IPS-18a (cell line): ENCODE data around the gene SDHA.

Experiments used
- H3K27ac ChIP-seq: one replicate; pipeline ENCODE4 v1.5.1; 2013; ENCODE audit warnings: low read length
- H3K27me3 ChIP-seq: one replicate; pipeline ENCODE4 v1.6.1; 2013; ENCODE audit warnings: mild to moderate bottlenecking, low read length; ENCODE audit not compliant: control insufficient read depth, insufficient read depth
- H3K36me3 ChIP-seq: one replicate; pipeline ENCODE4 v1.6.1; 2013; ENCODE audit warnings: low read depth, low read length; ENCODE audit not compliant: control insufficient read depth
- H3K4me1 ChIP-seq: one replicate; pipeline ENCODE4 v1.6.1; 2013; ENCODE audit warnings: low read depth, low read length; ENCODE audit not compliant: control insufficient read depth
- H3K4me3 ChIP-seq: one replicate; pipeline ENCODE4 v1.5.1; 2013; ENCODE audit warnings: low read length
- H3K9ac ChIP-seq: one replicate; pipeline ENCODE4 v1.6.1; 2013; ENCODE audit warnings: mild to moderate bottlenecking, low read length, moderate library complexity
- H3K9me3 ChIP-seq: one replicate; pipeline ENCODE4 v1.6.1; 2013; ENCODE audit warnings: low read depth, low read length; ENCODE audit not compliant: control insufficient read depth

Gene SDHA

DNA sequence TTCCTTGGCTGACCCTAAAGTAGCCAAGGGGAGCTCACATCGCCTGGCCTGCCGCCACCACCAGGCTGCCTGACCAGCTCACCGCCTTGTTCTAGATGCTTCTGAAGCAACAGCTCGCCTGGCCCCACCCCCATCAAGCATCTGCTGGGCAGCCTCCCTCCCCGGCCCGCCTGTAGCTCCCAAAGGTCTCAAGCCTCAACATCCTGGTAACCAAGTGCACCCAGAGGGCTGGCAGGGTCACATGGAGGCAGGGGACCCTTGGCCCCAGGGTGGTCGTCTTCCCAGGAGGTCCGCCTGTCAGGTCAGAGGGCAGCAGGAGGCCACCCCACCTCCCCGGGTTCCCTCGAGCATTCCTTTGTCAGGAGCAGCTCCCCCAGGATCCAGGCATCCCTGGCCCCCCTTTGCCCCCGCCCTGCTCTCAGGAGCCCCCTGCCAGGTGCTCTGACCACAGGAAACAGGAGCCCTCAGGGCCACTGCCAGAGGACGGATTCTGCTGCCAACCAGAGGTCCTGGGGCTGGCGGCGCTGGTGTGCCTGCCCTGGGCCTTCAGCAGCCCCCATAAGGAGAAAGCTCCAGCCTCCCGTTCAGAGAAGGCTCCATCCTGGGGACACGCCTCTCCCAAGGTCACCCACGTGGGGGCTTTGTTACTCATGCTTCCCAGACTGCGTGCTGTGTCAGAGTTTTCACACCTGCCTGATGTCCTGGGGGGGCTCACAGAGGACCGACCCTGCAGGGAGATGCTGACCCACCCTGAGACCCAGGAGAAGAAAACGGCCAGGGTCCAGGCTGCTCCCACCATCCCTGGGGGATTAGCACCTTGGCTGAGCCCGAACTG lies 30.3 kb upstream of the SDHA start:
- Histone ChIP-seq H3K27me3 (no peaks in the 10 kb centered on the region), H3K4me1 (no peaks in the 10 kb centered on the region), H3K36me3 (no peaks in the 10 kb centered on the region), H3K9me3 (no peaks in the 10 kb centered on the region), H3K27ac (no peak overlapping the region), H3K4me3 (no peak overlapping the region), H3K9ac (no peak overlapping the region)

- Histone ChIP-seq H3K36me3 (no peaks in the 10 kb centered on the region), H3K4me3 (no peak overlapping the region), H3K4me1 (no peaks in the 10 kb centered on the region), H3K9ac (no peak overlapping the region), H3K27me3 (no peaks in the 10 kb centered on the region), H3K27ac (no peak overlapping the region), H3K9me3 (no peaks in the 10 kb centered on the region)
Measured at GRCh38 chr5:188488-189481, 29.3 kb upstream of the SDHA start.

DNA sequence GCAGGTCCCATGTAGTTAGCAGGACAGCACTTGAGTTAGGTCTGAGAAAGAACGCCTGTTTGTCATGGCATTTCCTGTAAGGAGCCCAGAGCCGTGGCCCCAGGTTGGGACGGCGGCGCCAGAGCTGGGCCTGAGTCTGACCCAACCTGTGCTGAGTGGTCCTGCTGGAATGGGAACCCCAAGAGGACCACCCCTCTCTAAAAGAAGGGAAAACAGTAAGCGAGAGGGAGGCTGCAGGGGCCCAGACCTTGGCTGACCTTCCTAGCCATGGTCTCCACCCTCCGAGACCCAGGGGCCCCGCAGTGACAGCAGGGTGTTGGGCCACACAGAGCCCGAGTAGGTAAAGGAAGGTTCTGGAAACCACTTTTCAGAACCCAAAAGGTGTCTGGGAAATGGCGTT lies 28.6 kb upstream of the SDHA start:
- Histone ChIP-seq H3K36me3 (no peaks in the 10 kb centered on the region), H3K27me3 (no peaks in the 10 kb centered on the region), H3K27ac (no peak overlapping the region), H3K4me1 (no peaks in the 10 kb centered on the region), H3K9me3 (no peaks in the 10 kb centered on the region), H3K4me3 (no peak overlapping the region), H3K9ac (no peak overlapping the region)

DNA sequence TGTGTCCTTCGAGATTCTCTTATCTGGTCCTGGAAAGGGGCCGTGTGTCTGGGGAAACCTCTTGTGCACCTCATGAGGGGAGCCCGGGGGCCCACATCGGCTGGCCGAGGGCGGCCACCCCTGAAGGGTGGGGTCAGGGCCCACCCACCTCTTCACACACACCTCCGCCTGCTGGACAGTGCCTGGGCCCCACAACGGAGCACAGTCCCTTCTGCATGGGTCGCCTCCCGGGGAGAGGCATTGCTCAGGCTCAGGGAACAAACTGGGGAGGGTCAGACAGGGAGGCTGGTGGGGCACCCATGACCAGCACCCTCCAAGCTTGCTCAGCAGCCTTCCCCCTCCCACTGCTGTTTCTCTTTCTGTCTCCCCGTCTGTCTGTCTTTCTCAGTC lies 28.1 kb upstream of the SDHA start:
- Histone ChIP-seq H3K9me3 (no peaks in the 10 kb centered on the region), H3K36me3 (no peaks in the 10 kb centered on the region), H3K27ac (no peak overlapping the region), H3K27me3 (no peaks in the 10 kb centered on the region), H3K9ac (no peak overlapping the region), H3K4me3 (no peak overlapping the region), H3K4me1 (no peaks in the 10 kb centered on the region)

GRCh38 chr5:190366-191035 lies 27.6 kb upstream of the SDHA start:
- Histone ChIP-seq H3K4me1 (no peaks in the 10 kb centered on the region), H3K36me3 (no peaks in the 10 kb centered on the region), H3K9ac (no peak overlapping the region), H3K27ac (no peak overlapping the region), H3K9me3 (no peaks in the 10 kb centered on the region), H3K4me3 (no peak overlapping the region), H3K27me3 (no peaks in the 10 kb centered on the region)

- Histone ChIP-seq H3K4me1 (no peaks in the 10 kb centered on the region), H3K9me3 (no peaks in the 10 kb centered on the region), H3K9ac (no peak within 1 kb of the TSS), H3K27me3 (no peaks in the 10 kb centered on the region), H3K4me3 (no peak within 1 kb of the TSS), H3K36me3 (no peaks in the 10 kb centered on the region), H3K27ac (no peak within 1 kb of the TSS)
Measured at GRCh38 chr5:191036-191948, 26.8 kb upstream of the SDHA start, which contains the start of gene LRRC14B. Gene LRRC14B (plus strand): TSS chr5:191495. CDS start chr5:191539, 44 bp downstream.

DNA sequence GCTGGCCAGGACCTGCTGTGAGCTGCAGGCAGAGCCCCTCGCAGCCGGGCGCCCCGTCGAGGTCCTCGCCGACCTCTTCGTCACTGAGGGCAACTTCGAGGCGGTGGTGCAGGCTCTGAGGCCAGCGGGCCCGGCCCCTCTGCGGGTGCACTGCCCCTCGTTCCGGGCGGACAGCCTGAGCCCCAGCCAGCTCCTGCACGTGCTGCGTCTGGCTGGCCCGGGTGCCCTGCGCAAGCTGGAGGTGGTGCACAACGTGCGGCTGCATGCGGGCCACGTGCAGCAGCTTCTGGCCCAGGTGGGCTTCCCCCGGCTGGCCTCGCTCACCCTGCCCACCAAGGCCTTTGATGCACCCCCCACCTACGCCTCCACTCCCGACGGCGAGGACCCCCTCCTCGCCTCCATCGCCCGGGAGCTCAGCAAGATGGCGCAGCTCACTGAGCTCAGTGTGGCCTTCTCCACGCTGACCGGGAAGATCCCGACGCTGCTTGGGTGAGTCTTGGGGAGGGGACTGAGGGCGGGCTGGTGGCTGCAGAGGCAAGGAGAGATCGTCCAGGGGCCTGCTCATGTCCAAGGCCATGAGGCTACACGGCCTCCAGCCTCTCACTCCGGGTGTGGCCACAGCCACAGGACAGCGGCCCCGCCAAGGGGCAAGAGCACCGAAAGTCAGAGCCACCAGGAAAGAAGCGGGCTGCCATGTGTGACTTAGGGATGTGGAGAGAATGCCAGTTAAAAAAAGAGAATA lies 26.0 kb upstream of the SDHA start:
- H3K4me1 ChIP-seq, result no peaks in the 10 kb centered on the region
- no peaks in the 10 kb centered on the region for H3K36me3 ChIP-seq
- no peaks in the 10 kb centered on the region for H3K27me3 ChIP-seq
- H3K4me3 ChIP-seq, result no peak overlapping the region
- no peak overlapping the region for H3K9ac ChIP-seq
- no peak overlapping the region for H3K27ac ChIP-seq
- H3K9me3 ChIP-seq, result no peaks in the 10 kb centered on the region

- H3K9ac ChIP-seq, result no peak overlapping the region
- H3K4me1 ChIP-seq, result no peaks in the 10 kb centered on the region
- no peak overlapping the region for H3K4me3 ChIP-seq
- no peak overlapping the region for H3K27ac ChIP-seq
- H3K27me3 ChIP-seq, result no peaks in the 10 kb centered on the region
- H3K36me3 ChIP-seq, result no peaks in the 10 kb centered on the region
- H3K9me3 ChIP-seq, result no peaks in the 10 kb centered on the region
Measured at GRCh38 chr5:192691-192969, 25.5 kb upstream of the SDHA start.

- H3K27ac ChIP-seq, result no peak overlapping the region
- no peaks in the 10 kb centered on the region for H3K36me3 ChIP-seq
- H3K27me3 ChIP-seq, result no peaks in the 10 kb centered on the region
- no peak overlapping the region for H3K9ac ChIP-seq
- no peaks in the 10 kb centered on the region for H3K9me3 ChIP-seq
- no peak overlapping the region for H3K4me3 ChIP-seq
- no peaks in the 10 kb centered on the region for H3K4me1 ChIP-seq
Measured at GRCh38 chr5:192970-193831, 24.9 kb upstream of the SDHA start.

GRCh38 chr5:194102-194501 lies 24.0 kb upstream of the SDHA start:
- H3K9me3 ChIP-seq, result no peaks in the 10 kb centered on the region

More at GRCh38 chr5:194102-194501, 24.0 kb upstream of the SDHA start:
- no peak overlapping the region for H3K27ac ChIP-seq
- no peak overlapping the region for H3K4me3 ChIP-seq
- no peaks in the 10 kb centered on the region for H3K27me3 ChIP-seq
- no peaks in the 10 kb centered on the region for H3K36me3 ChIP-seq
- H3K9ac ChIP-seq, result no peak overlapping the region
- H3K4me1 ChIP-seq, result no peaks in the 10 kb centered on the region
